GM19240 (cell line): ENCODE measurements around the gene MARK4.
"Not testable (repeated sequence)": the region's sequence is repeated elsewhere in the genome, so short reads cannot be mapped to it uniquely, and the experiment has no call there.

Source experiments
- DNase-seq: peaks from one replicate; pipeline ENCODE4 v3.0.0; 2011; ENCODE audit warnings: low spot score; ENCODE audit not compliant: insufficient read length

The MARK4 gene

DNA sequence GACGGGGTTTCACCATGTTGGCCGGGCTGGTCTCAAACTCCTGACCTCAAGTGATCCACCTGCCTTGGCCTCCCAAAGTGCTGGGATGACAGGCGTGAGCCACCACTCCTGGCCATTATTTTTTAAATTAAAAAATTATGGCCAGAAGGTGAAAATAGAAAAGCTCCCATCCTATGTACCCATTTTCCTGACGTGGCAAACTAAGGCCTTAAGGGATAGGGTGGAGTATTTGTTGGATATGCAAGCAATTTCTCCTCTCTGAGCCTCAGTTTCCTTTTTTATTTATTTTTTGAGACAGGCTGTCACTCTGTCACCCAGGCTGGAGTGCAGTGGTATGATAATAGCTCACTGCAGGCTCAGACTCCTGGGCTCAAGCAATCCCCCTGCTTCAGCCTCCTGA is 83.8 kb downstream of the MARK4 start:
- not testable (repeated sequence) for DNase-seq

DNA sequence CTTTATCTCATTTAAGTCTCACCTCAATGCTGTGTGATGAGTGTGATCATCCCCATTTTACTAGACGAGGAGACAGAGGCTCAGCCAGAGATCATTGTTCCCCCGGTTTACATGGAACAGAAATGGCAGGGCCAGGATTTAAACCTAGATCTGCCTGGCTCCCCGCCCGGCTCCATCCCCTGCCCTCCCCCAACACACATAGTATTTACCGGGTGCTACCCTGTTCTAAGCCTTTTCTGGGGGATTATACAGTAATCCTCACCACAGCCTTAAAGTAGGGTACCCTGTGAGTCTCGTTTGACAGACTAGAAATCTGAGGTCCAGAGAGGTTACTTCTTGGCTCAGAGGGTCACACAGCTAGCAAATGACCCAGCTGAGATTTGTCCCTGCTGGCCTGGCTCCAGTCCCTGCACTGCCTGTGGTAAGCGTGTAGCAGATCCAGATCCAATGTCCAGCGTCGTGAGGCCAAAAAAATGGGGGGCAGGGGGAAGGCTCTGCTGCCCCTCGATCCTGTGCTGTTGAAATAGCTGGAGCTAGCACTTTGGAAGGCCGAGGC is 85.7 kb downstream of the MARK4 start:
- no peak for DNase-seq

DNA sequence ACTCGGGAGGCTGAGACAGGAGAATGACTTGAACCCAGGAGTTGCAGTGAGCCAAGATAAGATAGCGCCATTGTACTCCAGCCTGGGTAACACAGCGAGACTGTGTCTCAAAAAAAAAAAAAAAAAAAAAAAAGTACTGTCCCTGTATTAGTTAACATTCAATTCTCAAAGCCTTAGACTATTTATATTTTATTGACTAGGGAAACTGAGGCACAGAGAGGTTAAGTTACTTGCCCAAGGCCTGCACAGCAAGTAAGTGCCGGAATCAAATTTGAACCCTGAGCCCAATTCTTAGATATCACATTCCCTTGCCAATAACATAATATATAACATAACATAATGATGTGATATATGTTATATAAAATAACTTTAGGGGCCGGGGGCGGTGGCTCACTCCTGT is 88.6 kb downstream of the MARK4 start:
- DNase-seq, result no peak

DNA sequence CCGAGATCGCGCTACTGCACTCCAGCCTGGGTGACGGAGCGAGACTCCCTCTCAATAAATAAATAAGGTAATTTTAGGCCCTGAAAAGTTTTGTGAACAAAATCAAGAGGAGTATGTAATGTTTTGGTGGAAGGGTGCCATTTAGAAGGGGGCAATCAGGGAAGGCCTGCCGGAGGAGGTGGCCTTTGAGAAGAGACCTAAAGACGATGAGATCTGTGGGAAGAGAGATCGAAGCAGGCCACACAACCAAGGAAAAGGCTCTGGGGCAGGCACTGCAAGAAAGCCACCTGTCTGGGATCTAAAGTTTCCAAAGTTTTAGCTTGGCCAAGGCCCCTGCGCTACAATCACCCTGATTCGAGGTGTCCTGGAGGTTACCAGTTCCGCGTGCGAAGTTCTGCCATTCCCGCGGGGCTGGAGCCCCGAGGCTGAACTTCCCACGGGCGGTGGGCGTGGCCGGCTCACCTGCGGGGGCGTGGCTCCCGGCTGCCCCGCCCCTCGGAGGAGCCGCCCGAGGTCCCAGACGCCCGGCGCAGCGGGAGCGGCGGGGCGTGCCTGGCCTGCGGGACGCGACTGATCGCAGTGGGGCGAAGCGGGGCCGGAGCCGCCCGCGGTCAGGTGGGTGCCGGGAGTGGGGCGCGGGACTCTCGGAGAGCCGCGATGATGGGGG is 89.3 kb downstream of the MARK4 start, which contains the start of gene KLC3:
Gene KLC3 (plus strand): TSS at position 519 of the 667 bp plus-strand sequence. CDS start 4,792 bp downstream, outside the sequence.
- DNase-seq, result peak; percentile 43

DNA sequence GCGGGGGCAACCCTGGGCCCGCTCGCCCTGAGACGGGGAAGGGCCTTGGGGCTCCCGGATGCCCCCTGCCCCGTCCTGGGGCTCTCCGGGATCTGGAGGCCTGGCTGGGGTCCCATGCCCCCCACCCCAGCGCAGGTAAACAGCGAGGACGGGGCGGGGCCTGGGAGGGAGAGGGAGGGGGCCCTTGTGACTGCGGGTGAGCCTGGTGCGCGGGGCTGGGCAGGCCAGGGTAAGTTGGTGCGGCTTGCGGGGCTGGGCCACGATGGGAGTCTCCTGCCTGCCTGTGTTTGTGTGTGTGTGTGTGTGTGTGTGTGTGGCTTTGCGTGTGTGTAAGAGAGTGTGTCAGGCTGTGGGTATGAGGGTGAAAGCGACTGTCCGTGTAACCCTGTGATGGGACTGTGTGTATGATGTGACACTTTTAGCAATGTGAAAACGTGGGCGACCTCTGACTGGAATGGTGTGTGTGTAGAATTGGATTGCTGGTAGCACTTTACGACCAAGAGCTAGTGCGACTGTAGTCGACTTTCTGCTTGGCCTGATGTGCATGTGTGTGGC is 89.9 kb downstream of the MARK4 start:
- no peak for DNase-seq

DNA sequence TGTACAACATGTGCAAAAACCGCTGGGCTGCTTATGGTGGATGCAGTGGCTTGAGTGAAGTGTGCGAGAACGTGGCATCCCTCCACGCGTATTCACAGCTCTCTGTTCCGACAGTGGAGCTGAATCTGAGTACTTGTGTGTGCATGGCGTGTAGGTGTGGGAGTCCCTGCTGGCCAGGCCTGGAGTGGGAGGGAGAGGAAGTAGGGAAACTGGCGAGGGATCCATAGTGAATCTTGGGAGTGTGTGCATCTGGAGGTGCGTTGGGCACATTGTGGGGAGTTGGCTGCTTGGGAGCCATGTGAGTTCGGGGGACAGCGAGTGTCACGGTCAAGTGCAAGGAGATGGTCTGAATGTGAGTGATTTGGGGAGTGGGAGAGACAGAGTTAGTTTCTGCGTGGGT is 91.8 kb downstream of the MARK4 start:
- DNase-seq, result no peak

DNA sequence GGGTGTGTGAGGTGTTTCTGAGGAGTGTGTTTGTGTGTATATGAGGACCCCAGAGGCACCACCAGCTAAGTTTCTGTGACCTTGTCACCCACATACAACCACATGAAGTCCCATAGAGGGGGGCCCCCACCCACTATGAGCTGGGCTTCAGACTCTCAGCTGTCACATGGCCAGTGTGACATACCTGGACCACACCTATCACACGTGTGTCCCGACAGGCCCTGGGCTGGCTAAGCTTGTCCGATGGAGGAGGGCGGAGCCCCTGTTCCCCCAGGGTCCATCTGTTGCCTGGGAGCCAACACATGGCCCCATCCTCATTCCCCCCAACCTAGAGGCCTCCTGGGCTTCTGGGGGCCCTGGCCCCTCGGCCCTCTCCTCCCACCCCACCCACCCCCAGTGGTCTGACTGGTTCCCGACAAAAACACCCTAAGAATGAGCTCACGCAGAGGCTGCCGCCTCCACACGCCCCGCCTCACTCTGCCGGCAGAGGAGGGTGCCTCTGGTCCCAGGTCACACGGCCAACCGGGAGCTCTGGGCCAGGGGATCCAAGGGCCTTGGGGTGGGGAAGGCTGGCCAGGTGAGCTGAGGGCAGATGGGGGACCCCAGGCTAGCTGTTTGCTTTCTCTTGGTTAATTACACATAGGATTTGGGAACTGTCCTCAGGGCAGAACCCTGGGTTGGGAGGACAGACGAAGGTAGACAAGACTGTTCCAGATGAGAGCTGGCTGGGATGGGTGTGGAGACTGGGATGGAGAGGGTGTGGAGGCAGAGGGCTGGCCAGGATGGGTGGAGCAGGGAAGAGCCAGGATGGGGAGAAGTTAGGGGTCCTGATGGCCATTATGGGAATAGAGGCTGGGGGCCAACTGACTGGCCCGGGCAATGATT is 93.8 kb downstream of the MARK4 start:
- no peak for DNase-seq

GRCh38 chr19:45345506-45345860 is 94.4 kb downstream of the MARK4 start:
- no peak for DNase-seq

DNA sequence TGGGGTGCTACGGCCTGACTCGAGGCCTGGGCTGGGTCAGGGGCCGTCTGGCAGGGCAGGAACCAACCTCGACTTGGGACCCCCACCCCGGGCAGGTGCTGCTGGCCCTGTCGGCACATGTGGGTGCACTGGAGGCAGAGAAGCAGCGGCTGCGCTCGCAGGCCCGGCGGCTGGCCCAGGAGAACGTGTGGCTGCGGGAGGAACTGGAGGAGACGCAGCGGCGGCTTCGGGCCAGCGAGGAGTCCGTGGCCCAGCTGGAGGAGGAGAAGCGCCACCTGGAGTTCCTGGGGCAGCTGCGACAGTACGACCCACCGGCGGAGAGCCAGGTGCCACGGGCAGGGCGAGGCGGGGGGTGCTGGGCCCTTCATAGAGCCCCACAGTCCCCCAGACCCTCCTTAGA is 95.4 kb downstream of the MARK4 start:
- no peak for DNase-seq

DNA sequence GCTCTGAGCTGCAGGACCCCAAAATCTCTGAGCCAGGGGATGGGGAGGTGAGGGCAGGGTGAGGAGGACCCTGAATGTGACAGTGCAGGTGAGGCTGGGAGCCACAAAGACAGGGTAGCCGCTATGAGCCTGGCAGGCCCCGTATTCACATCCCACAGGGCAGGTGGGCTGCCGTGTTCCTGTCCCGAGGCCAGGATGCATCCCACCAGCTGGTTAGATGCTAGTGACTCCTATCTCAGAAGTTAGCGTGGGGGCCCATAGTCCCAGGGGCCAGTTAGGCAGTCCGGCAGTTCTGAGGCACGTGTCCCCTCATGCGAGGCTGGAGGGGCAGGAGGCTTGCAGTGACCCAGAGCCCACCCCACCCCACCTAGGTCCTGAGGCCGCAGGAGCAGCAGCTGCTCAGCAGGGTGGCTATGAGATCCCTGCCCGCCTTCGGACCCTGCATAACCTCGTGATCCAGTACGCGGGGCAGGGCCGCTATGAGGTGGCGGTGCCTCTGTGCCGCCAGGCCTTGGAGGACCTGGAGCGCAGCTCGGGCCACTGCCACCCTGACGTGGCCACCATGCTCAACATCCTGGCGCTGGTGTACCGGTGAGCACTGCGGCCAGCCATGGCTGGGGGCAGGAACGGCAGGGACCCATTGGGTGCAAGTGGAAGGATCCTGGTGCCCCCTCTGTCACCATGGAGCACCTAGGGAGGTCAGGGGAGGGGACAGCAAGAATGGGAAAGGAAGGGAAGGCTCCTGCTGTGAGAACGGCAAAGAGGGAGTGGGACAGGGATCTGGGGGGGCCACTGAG is 96.7 kb downstream of the MARK4 start:
- no peak for DNase-seq

- DNase-seq, result no peak
Measured at GRCh38 chr19:45348367-45349125, 97.5 kb downstream of the MARK4 start.

- no peak for DNase-seq
Measured at GRCh38 chr19:45349126-45349415, 98.0 kb downstream of the MARK4 start.

GRCh38 chr19:45349430-45349941 is 98.4 kb downstream of the MARK4 start:
- DNase-seq, result no peak

- no peak for DNase-seq
Measured at GRCh38 chr19:45350477-45351058, 99.5 kb downstream of the MARK4 start.

DNA sequence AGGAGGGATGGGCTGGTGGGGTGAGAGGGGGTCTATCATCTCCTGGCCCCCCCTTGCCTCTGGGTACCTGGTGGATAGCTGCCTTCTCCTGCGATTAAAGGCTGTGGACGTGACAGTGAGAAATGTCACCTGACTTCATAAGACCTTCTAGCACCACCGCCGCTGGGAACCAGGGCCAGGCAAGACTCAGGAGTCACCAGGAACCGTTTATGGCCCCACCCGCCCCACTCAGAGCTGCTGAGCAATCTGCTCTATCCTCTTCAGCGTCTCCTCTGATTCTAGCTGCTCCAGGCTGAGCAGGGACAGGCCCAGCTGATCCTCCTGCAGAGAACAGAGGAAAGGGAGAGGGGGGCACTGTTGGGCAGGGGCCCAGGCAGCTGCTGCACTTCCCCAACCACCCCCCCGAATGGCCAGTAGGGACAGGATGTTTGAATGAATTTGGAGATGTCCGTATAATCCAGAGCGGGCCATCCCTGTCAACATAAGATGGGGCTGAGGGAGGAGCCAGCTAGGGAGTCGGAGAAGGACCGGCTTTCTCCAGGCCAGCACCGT is 100.4 kb downstream of the MARK4 start:
- DNase-seq, result no peak

DNA sequence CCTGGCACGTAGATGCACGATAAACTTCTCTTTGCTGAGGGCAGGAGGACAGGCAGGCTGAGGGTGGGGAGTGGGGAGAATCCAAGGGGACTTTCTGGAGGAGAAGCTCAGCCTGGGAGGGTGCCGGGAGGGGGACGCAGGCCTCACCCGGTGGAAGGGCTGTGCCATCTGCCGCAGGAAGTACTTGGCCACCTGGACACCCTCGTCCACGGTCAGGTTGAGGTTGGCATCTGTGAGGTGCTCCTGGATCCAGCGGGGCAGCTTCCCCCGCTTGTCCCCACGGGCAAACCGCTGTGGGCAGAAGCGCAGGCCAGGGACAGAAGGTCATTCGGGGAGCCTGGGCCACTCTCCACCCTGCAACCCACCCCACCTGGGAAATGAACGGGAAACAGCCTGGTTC is 101.0 kb downstream of the MARK4 start:
- DNase-seq, result no peak

DNA sequence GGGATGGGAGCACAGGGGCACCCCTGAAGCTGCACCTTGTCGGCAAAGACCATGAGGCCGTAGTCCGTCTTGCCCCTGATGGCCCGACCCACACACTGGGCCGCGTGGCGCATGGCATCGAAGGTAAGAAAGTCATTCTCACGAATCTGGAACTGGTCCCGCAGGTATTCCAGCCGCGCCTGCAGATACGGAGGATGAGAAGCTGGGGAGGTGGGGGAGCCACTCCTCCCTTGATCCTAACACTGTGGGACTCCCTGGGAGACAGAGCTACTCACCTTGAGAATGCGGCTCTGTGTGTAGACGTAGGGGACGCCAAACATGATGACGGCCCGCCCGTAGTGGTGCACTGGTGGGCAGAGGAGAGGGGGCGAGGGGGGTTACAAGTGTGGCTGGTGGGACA is 101.4 kb downstream of the MARK4 start:
- no peak for DNase-seq

DNA sequence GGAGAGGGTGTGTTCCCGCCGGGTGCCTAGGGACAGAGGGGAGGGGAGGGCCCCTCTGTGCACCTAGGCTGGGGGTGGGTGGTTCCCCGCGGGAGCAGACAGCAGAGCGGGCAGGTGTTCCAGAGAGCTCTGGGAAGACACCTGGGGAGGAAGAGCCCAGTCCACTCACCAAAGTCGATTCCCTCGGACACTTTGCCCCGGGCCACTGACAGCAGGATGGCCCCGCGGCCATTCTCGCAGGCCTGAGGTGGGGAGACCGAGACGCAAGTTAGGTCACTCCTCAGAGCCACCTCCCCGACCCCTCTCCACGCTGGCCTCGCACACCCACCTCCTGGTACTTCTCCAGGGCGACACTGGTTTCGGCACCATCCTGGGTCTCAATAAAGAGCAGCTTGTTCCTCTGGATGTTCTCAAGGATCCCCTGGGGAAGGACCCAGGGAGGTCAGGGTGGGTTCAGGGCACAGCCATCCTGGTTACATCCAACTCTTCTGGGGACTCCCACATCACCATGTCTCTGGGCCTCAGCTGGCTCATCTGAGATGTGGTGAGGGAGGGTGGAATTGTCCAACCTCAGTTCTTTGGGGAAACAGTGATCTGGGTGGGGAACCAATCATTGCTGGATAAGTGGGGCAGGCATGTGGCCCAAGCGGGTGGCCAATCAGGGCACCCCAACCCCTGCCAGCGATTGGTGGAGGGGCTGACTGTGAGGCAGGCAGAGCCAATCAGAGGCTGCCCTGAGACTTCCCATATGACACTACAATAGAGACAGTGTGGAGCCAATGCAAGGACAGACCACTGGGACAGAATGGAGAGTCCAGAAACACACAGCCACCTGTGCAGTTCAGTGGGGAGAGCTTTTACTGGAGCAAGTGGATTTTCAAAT is 102.1 kb downstream of the MARK4 start:
- DNase-seq, result no peak

DNA sequence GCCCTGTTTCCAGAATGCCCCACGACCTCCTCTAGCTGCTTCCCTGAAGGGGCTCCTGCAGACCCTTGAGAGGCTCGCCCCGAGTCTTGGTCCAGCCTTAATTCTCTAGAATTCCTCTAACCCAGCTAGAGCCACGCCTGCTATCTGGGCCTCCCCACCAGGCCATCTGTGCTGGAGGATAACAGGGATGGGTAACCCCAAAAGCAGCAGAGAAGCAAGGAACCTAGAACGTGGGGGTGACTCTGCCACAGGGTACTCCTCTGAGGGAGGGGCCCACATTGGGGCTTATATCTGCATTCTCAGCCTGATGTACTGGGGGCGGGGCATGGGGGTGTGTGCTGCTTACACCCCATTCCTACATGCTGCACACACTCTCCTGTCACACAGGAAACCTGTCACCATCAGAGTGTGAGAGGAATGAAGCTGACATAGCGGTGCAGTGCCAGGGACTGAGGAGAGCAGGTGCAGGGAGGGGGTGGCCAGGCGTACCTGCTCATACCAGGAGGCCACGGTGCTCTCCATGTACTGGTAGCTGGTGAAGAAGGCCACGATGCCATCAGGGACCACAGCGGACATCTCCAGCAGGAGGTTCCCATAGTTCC is 103.3 kb downstream of the MARK4 start:
- DNase-seq, result no peak
